ENCODE data around the gene NPAS2.

NPAS2 gene

DNA sequence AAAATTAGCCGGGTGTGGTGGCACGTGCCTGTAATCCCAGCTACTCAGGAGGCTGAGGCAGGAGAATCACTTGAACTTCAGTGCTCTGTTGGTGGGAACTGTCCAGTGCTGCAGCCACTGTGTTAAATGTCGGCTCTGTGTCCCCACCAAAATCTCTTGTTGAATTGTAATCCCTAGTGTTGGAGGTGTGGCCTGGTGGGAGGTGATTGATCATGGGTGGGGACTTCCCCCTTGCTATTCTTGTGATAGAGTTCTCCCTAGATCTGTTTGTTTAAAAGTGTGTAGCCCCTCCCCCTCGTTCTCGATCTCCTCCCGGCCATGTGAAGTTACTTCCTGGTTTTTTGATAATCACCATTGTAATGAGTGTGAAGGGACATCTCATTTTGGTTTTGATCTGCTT is 172.3 kb downstream of the NPAS2 start:
- DNase-seq (ENCODE audit: low read depth) = no peak

- no peak for DNase-seq (ENCODE audit: low read depth)
Observed at GRCh38 chr2:100993294-100993693, 173.4 kb downstream of the NPAS2 start.

- no peak for DNase-seq (ENCODE audit: low read depth)
Observed at GRCh38 chr2:100995309-100996075, 175.6 kb downstream of the NPAS2 start.

DNA sequence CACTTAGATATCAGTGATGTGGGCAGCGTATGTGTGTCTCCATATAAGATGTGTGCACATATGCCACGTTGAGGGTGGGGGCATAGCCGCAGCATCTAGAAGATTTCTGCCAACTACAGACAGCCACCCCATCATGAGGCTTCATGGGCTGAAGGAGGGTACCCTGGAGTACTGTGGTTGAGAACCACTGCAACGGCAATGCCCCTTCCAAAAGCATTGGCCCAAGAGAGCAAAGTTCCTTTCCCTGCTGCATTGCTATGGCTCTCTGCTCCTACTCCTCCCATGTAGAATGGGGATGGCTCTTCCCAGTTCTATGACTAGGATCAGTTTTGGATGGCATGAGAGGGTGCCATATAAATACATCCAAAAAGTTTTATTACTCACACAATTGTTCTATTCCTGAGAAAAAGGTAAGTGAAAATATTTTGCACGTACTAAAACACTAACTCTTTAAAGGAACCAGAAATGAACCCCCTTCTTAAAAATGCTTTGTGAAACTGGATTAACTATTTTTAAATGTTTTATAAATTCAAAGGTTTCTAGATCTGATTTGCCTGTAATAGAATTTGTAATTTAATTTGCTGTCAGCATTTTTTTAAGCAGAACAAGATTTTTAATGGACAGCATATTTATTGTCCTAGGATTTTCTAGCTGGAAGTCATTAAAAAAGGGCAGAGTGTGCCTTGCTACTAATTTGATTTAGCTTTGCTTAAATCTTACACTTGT is 177.7 kb downstream of the NPAS2 start:
- no peak for DNase-seq (ENCODE audit: low read depth)

DNA sequence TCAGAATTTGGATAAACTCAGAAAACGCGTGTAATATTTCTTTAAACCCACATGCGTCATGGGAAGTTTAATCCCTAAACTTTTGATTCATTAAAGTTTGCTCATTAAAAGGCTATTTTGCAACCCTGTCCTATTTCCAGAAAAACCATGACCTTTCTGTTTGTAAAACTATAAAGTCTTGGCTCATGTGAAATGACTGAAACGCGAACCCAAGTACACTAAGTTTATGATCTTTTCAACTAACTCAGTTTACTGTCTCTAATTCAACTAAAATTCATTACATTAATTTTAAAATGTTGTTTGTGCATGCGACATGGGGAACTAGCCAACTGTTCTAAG is 178.3 kb downstream of the NPAS2 start:
- no peak for DNase-seq (ENCODE audit: low read depth)

- no peak for DNase-seq (ENCODE audit: low read depth)
Observed at GRCh38 chr2:100999995-101000394, 180.1 kb downstream of the NPAS2 start.

- peak; percentile 96 for DNase-seq (ENCODE audit: low read depth)
Observed at GRCh38 chr2:101001691-101002561, 182.0 kb downstream of the NPAS2 start, which contains the start of gene RPL31. RPL31 (plus strand) TSS chr2:101002289; CDS start chr2:101002702, 413 bp downstream.

- peak; percentile 16 for DNase-seq (ENCODE audit: low read depth)
Observed at GRCh38 chr2:101002562-101003277, 182.8 kb downstream of the NPAS2 start.

DNA sequence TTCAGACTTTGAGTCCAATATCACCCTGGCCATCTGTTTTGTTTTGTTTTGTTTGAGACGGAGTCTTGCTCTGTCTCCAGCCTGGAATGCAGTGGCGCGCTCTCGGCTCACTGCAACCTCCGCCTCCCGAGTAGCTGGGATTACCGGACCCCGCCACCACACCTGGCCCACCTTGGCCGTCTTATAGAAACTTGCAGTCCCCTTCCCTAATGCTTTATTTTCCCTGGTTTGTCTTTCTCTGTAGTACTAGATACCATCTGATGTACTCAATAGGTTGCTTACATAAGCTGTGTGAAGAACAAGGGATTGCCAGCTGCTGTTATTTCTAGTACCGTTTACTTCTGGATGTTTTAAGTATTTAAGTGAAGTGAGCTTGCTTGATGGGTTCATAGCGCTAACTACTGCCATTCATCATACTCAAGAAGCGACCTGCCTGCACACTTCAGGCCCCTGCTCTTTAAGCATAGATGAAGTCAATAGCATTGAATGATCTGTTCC is 183.4 kb downstream of the NPAS2 start:
- peak; percentile 13 for DNase-seq (ENCODE audit: low read depth)

- no peak for DNase-seq (ENCODE audit: low read depth)
Observed at GRCh38 chr2:101004620-101005325, 184.8 kb downstream of the NPAS2 start.

DNA sequence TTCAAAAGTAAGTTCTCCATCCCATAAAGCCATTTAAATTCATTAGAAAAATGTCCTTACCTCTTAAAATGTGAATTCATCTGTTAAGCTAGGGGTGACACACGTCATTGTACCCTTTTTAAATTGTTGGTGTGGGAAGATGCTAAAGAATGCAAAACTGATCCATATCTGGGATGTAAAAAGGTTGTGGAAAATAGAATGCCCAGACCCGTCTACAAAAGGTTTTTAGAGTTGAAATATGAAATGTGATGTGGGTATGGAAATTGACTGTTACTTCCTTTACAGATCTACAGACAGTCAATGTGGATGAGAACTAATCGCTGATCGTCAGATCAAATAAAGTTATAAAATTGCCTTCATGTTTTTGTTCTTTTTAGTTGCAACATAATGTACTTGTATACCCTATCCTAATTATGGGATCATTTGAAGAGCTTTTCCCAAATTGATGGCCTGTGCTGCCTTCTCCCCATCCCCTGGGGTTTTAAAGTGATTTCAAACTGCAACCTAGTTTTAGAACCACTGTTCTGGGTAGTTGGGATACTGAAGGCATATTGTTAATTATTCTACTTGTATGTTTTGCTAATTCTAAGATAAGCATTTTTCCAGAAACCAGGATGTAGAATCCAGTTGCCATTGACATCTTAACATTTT is 186.3 kb downstream of the NPAS2 start:
- no peak for DNase-seq (ENCODE audit: low read depth)

DNA sequence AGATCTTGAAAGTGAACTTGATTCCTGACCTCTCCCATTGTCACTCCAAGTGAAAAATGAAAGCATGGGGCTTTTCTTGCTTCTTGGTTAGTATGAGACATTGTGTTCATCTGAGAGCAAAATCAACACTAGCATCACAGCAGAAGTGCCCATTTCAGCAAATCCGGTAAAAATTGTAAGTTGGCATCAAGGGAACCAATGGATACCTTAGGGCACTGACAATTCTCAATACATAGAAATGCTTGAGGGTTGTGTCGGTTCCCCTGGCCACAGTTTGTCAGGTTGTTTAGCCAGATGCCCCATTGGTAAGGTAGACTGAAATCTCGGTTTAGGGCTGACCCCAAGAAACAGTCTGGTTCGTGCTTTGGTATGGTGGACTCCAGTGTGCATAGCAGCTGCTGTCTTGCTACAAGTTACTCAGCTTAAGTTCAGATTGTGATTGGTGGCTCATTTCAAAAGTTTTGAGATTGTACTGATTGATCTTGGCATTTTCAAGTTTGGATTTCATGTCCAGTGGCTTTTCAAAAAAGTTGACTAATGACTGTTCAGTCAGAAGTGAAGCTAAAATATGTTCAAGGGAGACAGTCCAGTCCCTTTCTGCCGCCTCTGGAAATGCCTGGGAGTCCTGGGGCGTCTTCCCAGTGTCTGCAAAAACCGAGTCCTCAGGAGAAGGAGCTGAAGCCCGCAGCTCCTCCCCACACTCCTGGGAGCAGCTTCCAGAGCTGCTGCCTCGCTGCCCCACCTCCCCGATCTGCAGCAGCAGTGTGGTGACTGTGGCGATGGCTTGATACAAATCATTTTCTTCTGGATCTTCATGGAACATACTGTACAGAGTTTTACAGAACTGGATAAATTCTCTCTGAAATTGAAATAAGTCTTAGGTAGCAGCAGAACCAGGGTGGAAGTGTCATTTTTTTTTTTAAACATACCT is 187.7 kb downstream of the NPAS2 start:
- DNase-seq (ENCODE audit: low read depth) = peak; percentile 12

DNA sequence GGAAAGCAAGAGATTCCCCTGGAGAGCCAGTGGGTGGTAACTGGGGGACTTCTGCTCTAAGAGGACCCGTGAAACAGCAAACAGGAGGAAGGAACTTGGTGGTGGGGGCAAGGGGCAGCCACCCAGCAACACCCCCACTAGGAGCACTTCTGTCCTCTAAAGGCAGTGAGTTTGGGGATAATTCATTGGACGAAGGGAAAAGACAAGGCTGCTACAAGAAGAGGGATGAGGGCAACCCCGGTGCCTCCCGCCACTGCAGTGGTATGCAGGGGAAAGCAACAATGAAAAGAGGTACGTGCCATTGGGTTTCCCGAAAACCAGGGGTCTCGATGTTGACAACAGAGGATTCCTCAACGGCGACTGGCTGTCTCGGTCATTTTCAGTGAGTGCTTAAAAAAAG is 191.2 kb downstream of the NPAS2 start:
- DNase-seq (ENCODE audit: low read depth) = no peak

DNA sequence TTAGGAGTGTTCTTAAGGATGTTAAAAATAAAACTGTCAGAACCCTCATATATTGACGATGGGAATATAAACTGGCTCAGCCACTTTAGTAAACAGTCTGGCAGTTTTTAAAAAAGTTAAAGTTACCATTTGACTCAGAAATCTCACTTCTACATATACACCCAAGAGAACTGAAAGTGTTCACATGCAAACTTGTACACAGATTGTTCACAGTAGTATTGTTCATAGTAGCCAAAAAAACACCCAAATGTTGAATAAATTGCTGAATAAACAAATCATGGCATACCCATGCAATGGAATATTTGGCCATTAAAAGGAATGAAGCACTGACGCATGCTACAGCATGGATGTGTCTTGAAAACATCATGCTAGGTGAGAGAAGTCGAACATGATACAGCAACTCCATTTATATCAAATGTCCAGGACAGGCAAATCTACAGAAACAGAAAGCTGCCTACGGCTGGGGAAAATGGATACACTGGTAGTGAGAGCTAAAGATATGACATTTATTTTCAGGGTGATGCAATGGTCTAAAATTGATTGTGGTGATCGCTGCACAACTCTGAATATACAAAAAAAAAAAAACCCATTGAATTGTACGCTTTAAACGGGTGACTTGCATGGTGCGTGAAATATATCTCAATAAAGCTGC is 192.2 kb downstream of the NPAS2 start:
- no peak for DNase-seq (ENCODE audit: low read depth)

DNA sequence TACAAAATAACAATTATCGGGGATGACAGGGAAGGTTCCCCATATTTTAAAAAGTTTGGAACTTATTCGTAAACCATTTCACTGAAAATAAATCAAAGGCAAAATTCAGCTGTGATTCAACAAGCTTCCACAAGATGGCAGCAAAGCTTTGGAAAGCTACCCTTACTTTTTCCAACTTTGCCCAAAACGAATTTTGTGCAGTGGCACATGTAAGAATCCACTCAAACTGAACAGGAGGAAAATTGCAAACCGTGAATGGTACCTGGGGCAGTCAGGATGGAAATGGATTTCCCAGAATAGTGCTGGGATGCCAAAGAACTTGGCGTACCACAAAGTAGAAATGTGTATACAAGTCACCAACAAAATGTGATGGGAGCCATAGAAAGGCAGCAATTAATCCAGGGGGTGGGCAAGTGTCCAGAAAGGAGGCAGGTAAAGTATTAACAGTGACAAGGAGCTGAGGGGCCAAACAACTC is 192.8 kb downstream of the NPAS2 start:
- peak; percentile 31 for DNase-seq (ENCODE audit: low read depth)

DNA sequence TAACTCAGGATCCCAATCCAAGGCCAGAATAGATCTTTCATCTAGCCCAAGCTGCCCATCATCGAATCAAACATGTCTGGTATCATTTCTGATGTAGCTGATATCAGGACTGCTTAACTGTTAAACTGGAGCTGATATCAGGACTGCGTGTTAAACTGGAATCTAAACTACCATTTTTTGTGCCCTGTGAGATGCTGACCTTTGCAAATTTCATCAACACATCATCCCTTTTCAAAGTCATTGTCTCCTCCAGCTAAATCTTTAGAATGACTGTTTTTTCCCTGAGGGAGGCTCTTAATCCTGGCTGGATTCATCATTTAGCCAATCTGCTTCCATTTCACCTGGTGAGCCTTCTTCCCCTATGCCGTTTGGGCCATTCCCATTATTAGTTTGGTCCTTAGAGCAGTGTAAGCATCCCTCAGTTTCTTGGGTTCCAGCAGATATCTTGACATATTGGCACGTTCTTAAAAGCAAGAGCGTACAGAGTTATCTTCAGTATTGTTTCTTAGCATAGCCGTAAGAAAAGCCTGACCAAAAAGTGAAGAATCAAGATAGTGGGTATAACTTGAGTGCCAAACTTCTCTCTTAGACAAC is 194.4 kb downstream of the NPAS2 start:
- DNase-seq (ENCODE audit: low read depth) = no peak

DNA sequence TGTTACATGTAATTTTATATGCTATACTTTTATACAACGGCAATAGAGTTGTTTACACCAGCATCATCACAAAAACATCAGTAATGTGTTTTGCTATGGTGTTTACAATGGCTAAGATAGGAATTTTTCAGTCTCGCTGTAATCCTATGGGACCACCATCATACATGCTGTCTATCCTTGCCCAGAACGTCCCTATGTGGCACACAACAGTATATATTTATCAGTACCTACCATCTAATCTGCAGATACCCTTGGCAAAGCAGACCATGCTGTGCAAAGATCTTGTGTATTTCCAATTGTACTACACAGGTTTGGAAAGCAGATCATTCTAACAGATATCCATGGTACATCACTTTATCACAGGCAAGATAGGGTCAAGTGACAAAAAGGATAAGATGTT is 197.4 kb downstream of the NPAS2 start:
- no peak for DNase-seq (ENCODE audit: low read depth)

DNA sequence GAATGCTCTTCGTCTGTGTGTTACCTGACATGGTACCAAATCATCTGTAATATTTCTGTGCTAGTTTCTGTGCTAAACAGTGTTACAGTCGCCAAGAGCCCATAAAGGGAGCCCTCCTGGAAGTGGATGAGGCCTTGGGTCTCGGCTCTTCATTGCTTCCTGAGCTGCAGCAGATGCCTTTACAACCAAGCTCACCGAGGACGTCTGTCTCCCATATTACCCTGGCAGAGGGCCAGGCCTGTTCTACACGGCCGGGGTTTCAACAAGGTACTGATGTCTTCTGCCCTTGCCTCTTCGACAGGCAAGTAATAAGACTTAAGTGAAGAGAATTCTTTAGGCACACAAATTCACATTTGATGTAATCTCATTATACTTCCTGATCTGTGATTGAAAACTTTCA is 199.0 kb downstream of the NPAS2 start:
- no peak for DNase-seq (ENCODE audit: low read depth)

Data from amniotic epithelial cell (primary cell).